ACHN (cell line): ENCODE data around the gene ACRBP.

Source experiments
- DNase-seq: peaks from one replicate; pipeline ENCODE4 v3.0.0-alpha.2; 2015
- in situ Hi-C: cut with HindIII; loops from 2 replicates; pipeline ENCODE4 v1.10.0; 2017; ENCODE audit warnings: low sequenced_read_pairs, low pct_ligation_motif_present, low pct_unique_long_range_greater_than_20kb

ACRBP gene

GRCh38 chr12:6626654-6627283 lies 20.5 kb downstream of the ACRBP start:
- in situ Hi-C loops: no loop called here
- DNase-seq: no peak

- in situ Hi-C loops: no loop called here
- no peak for DNase-seq
These were observed 26.4 kb downstream of the ACRBP start for GRCh38 chr12:6620885-6621274.

- in situ Hi-C loops: no loop called here
These were observed 26.9 kb downstream of the ACRBP start for GRCh38 chr12:6620137-6620884.

DNA sequence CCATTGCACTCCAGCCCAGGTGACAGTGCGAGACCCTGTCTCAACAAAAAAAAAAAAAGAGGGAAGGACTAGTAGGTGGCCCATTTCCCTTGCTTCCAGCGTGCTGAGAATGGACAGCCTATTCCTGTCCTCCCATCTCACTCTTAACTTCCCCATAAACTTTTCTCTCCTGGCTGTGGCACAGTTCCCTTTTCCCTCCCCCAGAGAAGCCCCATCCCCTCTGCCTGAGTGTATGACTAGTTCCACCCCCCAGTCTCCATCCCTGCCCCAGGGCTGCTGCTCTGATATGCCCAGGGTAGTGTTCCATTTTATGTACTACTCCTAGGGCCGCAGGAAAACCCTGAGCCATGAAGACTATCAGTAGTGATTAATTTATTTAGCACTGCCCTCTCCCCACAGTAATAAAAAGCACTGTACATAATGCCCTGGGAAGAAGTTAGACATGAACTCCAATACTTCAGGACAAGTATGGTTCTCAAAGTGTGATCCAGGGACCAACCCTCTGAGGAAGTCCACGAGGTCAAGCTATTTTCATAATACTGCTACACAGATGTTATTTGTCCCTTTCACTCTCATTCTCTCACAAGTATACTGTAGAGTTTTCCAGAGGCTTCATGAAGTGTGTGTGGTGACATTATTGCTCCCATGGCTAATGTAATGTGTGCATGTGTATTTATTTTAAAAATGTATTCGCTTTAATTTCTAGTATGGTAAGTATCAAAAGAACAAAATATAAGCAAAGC lies 28.6 kb downstream of the ACRBP start:
- in situ Hi-C loops: no loop called here
- DNase-seq: no peak

More at GRCh38 chr12:6620137-6620884, 26.9 kb downstream of the ACRBP start:
- no peak for DNase-seq

DNA sequence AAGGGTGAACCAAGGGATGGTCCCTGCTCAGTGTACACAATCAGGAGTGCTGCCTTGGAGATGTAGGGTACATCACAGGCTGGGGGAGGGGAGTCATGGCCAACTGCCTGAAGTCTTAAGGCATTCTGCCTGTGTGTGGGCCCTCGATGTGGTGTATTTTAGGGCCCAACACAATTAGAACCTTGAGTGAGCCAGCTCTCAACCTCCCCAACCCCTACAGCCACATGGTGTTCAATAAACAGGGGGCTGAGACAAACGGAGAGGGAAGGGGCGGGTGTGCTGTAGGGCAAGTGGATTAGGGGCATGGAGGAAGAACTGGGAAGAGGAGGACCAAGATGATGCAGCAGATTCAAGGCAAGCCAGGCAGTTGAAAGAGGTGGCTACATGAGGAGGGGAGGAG lies 31.4 kb downstream of the ACRBP start:
- in situ Hi-C loops: no loop called here
- no peak for DNase-seq

DNA sequence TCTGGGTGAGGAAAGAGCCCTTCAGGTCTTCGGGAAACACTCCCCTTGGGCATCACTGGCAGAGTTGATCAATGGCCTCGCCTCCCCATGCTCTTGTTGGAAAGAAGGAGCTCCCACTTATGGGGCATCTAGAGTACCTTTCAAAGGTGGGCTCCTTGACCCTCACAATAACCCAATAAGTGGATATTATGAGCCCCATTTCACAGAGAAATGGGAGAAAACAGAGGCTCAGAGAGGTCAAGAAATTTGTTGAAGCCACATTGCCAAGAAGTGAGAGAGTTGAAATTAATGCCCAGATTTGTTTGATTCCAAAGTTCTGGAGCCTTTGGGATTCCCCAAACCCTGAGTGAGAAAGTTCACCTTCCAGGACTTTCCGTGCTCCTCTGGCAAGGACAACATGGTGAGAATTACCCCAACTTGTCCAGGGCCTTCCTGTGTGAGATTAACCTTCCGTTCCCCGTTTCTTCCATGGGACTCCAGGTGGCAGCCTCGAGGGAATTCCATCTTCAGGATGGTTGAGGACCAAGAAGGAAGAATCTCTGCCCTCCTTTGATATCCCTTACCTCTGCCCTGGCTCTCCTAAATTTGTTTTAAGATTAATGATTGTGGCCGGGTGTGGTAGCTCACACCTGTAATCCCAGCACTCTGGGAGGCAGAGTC lies 32.6 kb downstream of the ACRBP start:
- peak; percentile 44 for DNase-seq
- in situ Hi-C loops: no loop called here

DNA sequence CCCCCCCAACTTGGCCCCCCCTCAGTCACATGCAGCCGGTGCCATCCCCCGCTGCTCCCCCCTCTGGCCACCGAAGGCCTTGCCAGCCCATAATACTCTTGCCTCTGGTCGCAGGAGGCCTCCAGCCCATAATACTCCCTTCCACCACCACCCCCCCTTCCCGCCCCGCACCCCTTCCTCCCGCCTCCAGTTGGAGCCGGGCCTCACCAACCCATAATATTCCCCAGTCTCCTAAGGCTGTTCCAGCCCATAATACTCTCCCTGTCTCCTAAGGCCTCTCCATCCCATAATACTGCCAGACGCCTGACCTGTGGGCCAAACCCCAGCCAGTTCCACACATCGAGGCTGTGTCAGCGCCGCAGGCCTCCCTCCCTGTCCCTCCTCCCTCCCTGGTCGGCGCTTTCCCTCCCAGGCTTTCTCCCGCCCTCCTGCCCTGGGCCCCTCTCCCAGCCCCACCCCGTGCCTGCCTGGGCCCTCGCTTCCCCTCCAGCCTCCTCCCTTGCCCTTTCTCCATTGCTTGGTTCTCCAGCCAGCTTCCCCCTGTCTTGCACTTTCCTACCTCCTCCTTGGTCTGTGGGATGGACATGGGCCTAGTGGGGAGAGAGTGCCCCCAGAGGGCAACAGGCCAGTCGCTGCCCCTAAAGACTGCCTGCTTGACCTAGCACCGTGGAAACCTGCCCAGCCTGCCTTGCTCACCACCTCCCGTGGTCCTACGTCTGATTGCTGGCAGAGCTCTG lies 33.3 kb downstream of the ACRBP start:
- DNase-seq: peak; percentile 86
- in situ Hi-C loops: no loop called here

GRCh38 chr12:6613015-6613775 lies 34.0 kb downstream of the ACRBP start:
- no peak for DNase-seq
- in situ Hi-C loops: no loop called here

GRCh38 chr12:6612652-6613014 lies 34.6 kb downstream of the ACRBP start:
- in situ Hi-C loops: no loop called here
- DNase-seq: no peak

- in situ Hi-C loops: no loop called here
- no peak for DNase-seq
These were observed 35.0 kb downstream of the ACRBP start for GRCh38 chr12:6612247-6612646.

DNA sequence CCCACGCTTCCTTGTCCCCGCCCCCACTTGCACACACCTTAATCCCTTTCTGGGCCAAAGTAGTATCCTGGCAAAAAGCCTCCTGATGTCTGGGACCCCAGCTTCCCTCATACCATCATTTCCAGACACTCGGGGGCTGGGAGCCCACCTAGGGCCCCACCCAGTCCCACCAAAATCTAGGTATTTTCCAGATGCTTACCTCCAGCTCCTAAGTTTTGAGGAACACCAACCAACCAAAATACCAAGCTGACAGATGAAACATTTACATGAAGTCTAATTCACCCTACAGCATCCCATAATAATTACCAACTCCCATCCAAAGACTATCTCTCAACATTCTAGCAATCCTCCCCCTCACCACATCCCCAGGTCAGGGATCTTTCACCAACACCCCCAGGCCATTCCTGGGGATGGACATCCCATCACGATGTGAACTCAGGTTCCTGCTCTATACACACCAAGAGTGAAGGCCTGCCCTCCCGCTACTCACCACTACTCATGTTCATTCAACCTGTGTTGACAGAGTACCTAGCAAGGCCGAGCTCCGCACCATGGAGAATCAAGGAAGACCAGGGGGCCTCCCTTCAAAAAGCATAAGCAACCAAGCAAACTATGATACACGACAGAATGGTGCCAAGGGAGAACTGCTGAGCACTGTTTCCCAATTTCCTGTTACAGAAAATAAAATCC lies 38.5 kb downstream of the ACRBP start:
- DNase-seq: no peak
- in situ Hi-C loops: no loop called here

GRCh38 chr12:6607751-6608591 lies 39.3 kb downstream of the ACRBP start:
- in situ Hi-C loops: no loop called here
- DNase-seq: peak; percentile 63

DNA sequence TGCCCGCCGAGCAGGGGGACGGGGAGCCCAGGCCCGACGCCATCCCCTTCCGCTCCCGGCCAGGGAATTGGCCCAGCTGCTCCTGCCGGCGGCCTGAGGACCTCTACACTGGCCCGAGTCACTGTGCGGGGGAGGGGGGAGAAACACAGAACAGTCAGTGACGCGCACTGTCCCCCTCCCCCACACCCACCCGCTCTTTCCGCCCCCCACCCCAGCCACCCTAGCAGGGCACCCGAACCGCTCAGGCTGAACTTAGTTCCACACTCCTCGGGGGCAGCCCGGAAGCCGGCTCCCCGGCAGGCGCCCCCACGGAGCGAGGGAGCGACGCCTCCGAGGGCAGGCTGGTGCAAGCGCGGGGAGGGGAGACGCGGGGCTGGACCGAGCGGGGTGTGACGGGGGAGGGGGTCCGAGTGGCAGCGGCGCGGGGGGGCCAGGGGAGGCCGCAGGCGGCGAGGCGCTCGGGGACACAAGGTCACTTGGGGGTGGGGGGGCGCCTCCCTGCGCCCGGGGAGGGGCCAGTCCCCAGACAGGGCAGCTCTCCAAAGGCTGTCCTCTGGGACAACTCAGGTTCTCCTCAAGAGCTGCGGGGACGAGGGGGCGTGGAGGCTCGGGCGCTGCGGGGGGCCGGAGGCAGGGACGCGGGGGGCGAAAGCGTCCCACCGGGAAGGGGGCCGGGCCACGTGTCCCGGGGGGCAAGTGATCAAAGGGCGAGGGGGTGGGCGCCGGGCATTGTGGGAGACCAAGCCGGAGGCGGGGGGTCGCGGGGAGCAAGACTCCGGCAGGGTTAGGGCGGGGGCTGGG lies 40.7 kb downstream of the ACRBP start:
- DNase-seq: peak; percentile 56
- in situ Hi-C loops: no loop called here

- in situ Hi-C loops: no loop called here
- peak; percentile 42 for DNase-seq
These were observed 41.6 kb downstream of the ACRBP start for GRCh38 chr12:6605421-6606330.
